GM20000 (cell line): ENCODE data around the gene STRN3.

Source experiments
- DNase-seq: peaks from one replicate; pipeline ENCODE4 v3.0.0; 2012; ENCODE audit warnings: low spot score
- TF ChIP-seq, protein P1 (sequence below): IDR thresholded peaks from 2 replicates; pipeline ENCODE4 v1.5.1; 2012; ENCODE audit warnings: mild to moderate bottlenecking, control low read depth; ENCODE audit errors: extremely low read depth, missing control alignments

The STRN3 gene

DNA sequence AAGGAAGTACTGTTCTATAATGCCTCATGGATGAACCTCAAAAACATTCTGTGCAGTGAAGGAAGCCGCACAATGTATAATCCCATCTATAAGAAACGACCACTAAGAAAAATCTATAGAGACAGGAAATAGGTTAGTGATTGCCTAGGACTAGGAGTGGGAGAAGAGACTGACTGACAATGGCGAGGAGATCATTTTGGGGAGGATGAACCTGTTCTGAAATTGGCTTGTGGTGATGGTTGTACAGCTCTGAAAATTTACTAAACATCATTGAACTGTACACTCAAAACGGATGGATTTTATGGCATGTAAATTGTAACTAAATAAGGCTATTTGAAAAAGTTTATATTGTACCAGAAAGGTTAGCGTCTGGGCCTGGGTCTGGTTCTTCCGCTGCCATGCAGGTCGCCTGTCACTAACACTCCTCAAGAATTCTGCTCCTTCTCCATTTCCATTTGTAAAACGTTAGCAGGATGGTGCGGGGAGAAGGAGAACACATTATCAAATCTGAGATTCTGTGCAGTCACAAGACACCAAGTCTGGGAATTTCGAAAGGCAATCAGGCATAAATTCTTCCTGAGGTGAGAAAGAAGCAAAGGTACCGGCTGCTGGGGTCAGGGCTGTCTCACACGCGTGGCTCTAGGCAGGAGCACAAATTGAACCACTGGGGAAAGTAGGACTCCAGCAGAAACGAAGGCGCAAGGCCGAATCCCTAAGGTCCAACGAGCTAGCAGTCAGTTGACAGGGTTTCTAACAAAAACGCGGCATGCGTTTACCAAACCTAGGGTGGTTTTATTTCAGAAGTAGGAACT lies 152.7 kb downstream of the STRN3 start:
- no peak for DNase-seq
- TF ChIP-seq, protein P1, sequence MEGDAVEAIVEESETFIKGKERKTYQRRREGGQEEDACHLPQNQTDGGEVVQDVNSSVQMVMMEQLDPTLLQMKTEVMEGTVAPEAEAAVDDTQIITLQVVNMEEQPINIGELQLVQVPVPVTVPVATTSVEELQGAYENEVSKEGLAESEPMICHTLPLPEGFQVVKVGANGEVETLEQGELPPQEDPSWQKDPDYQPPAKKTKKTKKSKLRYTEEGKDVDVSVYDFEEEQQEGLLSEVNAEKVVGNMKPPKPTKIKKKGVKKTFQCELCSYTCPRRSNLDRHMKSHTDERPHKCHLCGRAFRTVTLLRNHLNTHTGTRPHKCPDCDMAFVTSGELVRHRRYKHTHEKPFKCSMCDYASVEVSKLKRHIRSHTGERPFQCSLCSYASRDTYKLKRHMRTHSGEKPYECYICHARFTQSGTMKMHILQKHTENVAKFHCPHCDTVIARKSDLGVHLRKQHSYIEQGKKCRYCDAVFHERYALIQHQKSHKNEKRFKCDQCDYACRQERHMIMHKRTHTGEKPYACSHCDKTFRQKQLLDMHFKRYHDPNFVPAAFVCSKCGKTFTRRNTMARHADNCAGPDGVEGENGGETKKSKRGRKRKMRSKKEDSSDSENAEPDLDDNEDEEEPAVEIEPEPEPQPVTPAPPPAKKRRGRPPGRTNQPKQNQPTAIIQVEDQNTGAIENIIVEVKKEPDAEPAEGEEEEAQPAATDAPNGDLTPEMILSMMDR, result no peak

DNA sequence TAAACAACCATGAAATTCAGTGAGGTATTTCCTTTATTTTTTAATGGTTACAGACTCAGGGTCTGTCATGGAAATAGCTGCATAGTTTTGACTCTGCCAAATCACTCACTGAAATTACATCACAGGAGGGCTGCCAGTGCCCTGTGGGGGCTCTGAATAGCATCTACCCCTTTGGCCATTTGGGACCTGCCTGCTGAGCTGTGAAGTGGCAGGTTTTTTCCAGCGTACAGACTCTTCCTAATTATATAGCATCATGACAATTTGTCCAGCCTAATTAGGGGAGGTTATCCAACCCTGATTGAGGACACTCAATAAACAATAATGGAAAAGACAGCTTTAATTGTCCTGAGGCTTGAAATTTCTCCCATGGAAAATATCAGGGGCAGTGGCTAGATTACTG lies 153.6 kb downstream of the STRN3 start:
- TF ChIP-seq, protein P1, result no peak

DNA sequence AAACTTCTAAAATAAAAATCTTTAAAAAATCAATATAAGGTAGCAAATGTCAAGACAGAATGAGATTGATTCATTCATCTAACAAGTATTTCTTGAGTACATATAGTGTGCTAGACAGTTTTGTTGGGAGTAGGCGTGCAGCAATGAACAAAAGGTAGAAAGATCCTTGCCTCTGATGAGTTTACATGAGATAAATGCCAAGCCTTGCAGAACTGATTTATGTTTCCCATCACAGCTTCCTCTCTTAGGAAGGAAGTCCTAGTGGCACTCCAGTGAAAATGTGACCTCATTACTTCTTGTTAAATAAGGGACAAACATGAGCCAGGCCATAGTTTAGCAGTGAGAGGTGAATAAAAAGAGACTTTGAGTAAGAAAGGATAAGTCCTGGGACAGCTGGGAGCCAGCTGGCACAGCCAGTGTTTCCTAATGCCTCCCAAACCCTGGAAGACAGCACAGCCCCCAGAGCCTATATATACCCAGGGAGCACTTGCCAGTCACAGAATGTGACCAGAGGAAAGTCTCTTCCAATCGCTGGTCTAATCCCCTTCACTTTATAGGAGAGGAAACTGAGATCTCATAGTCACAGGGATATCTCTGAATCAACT lies 156.5 kb downstream of the STRN3 start:
- TF ChIP-seq, protein P1, result no peak
- DNase-seq, result no peak

More for the DNA sequence above, 153.6 kb downstream of the STRN3 start:
- no peak for DNase-seq

DNA sequence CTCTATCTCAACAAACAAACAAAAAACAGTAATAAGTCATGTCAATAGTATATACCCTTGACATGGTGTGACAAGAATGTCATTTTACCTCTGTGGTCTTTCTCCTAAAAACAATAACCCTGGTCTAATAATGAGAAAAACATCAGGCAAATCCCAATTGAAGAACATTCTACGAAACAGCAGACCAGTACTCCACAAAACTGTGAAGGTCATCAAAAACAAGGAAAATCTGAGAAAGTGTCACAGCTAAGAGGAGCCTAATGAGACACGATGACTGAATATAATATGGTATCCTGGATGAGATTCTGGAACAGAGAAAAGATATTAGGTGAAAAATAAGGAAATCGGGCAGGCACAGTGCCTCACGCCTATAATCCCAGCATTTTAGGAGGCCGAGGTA lies 157.4 kb downstream of the STRN3 start:
- DNase-seq, result no peak
- TF ChIP-seq, protein P1, result no peak

DNA sequence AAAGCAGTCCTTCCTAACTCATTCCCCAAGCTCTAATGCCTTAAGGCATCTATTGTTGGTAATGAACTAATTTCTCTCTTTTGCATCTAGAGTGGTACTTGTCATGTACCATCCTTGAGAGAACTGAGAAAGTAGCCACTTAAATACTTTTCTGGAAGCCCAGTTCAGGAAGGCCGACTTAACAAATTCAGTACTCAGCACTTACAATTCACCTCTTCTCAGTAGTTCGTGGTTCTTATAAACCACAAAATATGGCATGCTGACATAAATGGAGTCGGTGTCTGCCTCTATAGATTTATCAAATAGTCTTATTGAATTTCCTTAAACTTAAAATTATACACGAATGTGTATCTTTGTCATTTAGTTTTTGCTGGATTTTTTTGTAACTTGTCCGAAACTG lies 161.2 kb downstream of the STRN3 start:
- no peak for DNase-seq
- TF ChIP-seq, protein P1, result no peak

DNA sequence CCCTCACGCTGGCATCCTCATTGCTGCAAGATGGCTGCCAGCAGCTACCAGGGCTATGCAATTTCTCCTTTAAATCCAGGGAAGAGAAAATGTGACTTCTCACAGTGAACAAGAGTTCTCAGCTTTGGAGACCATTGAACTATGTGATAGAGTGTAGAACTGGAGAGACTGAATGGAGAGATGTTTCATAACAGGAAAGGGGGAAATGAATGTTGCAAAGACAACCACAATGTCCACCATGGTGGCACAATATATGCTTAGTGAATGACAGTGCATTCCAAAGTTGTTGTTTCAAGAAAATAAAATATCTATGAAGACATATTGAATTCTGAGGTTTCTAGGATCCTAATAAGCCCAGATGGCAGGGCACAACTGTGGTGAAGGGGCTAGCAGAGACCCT lies 165.0 kb downstream of the STRN3 start:
- TF ChIP-seq, protein P1, result no peak
- no peak for DNase-seq

DNA sequence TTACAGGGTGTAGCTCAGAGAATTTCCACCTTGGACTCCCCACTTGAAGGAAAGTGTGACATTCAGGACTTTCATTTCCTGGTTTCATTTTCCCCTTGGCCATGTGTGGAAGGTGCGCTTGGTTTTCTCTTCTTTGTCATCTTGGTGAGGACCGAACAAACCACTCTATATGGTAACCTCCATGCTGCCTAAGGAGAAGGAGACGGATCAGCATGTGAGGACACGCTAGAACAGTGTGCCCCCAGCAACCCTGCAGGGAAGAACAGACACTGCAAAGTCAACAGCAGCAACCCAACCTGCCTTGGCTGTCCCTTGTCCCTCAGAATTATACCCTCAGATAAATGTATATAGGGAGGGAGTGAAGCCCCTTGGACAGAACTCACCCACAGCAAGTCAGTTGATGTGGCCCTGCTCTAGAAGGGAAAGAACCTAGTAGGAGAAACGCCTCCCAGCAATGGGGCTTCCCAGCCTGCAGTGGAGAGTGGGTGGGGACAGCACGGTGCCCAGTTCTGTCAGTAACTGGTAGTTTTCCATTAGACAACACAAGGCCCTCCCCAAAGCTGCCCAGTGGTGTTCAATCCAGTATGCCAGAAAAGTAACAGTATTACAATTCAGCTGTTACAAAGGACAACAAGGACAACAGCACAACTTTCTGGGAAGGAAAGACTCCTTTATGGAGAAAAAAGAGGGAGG lies 170.7 kb downstream of the STRN3 start:
- DNase-seq, result peak; percentile 64
- TF ChIP-seq, protein P1, result no peak
